ENCODE results near the gene MASP1.

Gene MASP1

DNA sequence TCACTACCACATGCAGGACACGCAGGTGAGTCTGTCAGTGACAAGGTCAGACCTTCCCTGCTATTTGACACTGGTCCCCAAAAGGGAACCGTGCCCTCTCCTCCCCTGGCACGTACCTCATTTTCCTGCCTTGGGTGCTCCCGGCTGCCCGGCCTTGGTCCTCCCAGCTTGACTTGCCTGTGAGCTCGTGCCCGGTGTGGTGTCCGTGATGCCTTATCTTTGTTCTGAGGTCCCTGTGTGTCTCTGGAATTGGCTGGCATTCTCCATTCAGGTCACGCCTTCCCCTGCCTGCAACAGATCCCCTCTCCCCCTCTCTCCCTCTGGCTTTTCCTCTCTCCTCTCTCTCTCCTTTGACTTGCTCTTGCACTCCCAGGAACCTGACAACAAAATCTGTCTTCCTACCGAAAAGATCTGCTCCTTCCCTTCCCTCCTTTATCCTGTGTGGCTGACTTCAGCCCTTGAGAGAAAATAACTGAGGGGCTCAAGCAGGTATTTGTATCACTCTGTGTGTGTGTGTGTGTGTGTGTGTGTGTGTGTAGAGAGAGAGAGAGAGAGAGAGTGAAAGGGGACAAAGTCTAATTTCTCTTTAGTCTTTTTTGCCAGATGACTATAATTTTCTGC lies at the start of gene MASP1:
TSS of gene MASP1 (minus strand) at position 226 of the 621 bp plus-strand sequence. CDS start at position 121, 105 bp downstream.
- in situ Hi-C loops (cut with MboI; ENCODE audit: low sequenced_read_pairs), result no loop called here

DNA sequence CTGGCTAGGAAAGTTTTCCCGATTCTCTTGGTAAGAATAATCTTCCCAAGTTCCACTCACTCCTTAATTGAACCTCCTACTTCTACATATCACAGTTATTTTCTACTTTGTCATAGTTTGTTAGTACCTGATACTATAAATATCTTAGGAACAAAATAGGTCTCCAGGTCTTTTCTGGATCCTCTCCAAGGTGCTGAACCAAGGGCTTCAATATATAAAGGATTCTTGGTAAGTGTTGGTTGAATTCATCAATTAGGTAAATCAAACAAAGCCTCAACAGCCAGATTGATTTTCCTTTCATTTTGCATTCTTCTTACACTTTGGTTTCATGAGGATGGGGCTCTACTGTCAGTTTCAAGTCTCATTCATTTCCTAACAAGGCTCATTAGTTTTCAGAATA lies 49.0 kb upstream of the MASP1 start:
- in situ Hi-C loops (cut with MboI; ENCODE audit: low sequenced_read_pairs), result no loop called here

DNA sequence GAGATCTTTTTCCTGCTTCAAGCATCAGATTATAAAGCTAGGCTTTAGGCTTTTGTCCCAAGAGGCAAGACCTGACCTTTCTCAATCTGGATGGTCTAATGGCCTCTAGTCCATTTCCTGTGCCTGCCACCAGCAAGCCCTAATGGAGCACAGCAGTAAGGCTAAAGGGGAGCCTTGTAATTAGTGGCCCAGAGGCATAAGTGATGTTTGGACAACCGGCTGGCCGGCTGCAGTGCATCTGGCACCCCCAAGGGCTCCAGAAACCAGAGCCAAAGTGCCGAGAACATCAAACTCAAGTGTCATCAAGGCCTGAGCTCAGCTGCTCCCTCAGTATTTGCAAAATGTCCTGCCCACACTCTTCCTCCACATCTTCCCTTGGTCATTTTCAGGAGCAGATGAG lies 44.8 kb upstream of the MASP1 start:
- in situ Hi-C loops (cut with MboI; ENCODE audit: low sequenced_read_pairs), result no loop called here

- in situ Hi-C loops (cut with MboI; ENCODE audit: low sequenced_read_pairs), result no loop called here
These were observed 43.4 kb upstream of the MASP1 start for GRCh38 chr3:187334904-187335303.

GRCh38 chr3:187328691-187329090 lies 37.2 kb upstream of the MASP1 start:
- in situ Hi-C loops (cut with MboI; ENCODE audit: low sequenced_read_pairs), result no loop called here

DNA sequence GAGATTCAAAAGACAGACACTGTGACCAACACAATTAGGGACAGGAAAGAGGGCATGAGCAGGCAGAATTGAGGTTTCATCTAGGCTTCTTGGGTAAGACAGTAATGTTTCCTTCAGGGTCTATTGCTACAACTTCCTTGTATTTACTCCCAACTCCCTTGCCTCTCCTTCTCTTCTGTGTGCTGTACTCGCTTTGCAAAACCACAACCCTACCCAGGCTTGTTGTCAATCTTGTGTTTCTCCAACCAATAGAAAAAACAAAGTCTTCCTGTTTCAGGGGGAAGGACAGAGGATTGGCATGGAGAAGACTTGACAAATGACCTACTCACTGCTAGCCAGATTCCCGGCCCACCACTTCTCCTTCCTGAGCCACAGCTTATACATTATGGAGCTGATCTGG lies 36.3 kb upstream of the MASP1 start:
- in situ Hi-C loops (cut with MboI; ENCODE audit: low sequenced_read_pairs), result no loop called here

DNA sequence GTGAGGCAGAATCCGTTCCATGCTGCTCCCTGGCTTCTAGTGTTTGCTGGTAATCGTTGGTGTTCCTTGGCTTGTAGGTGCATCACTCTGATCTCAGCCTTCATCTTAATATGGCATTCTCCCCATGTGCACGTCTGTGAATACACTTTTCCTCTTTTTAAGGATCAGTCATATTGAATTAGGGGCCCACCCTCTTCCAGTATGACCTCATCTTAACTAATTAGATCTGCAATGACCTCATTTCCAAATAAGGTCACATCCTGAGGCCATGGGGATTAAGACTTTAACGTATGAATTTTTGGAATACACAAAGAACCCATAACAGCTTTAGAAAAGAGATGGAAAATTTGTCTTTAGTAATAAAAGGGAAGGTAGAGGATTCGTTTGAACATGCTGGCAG lies 34.1 kb upstream of the MASP1 start:
- in situ Hi-C loops (cut with MboI; ENCODE audit: low sequenced_read_pairs), result no loop called here

DNA sequence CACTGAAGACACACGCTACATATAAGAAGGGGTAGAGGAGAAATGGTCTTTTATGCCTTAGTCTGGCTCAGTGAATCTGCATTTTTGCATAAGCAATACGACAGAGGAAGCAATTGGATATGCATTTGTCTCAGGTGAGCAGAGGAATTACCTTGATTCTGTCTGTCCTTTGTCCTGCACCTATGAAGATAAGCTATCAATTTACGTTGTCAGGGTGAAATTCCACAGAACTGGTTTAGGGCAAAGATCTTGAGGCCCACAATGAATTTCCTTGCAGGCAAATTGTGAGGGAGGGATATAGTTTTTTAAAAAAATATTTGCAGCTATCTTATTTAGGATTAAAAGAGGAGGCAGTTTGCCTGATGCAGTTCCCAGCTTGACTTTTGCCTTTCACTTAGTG lies 31.6 kb upstream of the MASP1 start:
- in situ Hi-C loops (cut with MboI; ENCODE audit: low sequenced_read_pairs), result no loop called here

DNA sequence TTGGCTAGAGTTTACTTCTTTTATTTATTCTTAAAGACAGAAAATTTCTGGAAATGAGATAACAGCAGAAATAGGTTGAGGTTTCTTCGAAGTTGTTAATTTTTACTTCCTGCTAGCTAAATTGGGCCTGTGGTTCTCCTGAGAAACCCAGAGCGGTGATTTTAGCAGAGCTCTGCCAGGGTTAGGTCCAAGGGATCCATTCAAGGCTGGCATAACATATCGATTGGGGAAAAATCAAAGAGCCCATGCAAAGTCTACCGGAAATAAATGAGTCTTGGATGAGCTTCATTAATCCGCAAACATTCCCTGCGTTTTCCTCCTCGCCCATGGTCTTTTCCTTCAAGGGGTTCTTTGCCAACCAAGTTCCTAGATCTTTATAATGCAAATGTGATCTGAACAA lies 30.8 kb upstream of the MASP1 start:
- in situ Hi-C loops (cut with MboI; ENCODE audit: low sequenced_read_pairs), result no loop called here

DNA sequence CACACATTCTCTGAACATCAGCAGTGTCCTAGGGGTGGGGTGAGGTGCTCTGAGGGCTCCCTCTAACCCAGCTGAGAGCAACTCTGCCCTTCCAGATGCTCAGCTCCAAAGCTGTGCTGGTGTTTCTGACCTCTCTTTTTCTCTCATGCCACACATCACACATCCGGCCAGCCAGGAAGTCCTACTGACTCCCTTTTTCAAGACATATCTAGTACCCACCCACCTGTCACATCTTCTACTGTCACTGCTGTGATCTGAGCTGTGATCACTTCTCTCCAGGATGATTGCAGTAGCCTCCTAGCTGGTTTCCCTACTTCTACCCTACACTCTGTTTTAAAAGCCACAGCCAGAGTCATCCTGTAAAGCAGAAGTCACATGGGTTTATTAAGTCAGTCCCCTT lies 30.2 kb upstream of the MASP1 start:
- in situ Hi-C loops (cut with MboI; ENCODE audit: low sequenced_read_pairs), result no loop called here

DNA sequence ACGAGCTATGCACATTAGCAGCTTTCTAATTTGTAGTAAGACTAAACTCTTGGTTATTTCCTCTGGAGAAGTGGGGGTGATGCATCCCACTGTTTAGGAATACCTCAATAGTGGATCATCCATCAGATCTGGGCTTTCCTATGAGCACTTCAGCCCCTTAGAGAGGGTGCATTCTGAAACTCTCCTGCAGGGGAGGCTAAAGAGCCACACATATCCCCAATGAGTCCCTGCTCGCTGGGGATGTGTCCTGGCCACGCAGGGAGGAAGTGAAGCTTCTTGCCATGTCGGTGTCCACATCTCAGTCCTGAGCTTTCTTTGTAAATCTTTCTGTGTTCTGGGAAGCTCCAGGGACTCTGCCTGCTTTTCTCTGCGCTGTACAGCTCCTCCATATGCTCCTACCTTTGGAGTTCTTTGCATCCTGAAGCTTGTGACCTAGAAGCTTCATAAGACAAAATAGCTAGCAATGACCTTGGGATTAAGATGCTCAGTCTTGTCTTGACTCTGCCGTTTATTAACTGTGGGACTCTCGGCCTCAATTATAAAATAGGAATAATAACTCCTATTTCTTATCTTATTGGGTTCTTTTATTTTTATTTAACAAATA lies 28.3 kb upstream of the MASP1 start:
- in situ Hi-C loops (cut with MboI; ENCODE audit: low sequenced_read_pairs), result loop anchor here (5.0 kb wide), 1 partner anchor 358 kb away; no protein-coding TSS in a partner anchor

GRCh38 chr3:187318819-187319616 lies 27.5 kb upstream of the MASP1 start:
- in situ Hi-C loops (cut with MboI; ENCODE audit: low sequenced_read_pairs), result loop anchor here (5.0 kb wide), 1 partner anchor 358 kb away; no protein-coding TSS in a partner anchor

GRCh38 chr3:187315872-187316271 lies 24.3 kb upstream of the MASP1 start:
- in situ Hi-C loops (cut with MboI; ENCODE audit: low sequenced_read_pairs), result loop anchor here (5.0 kb wide), 1 partner anchor 361 kb away; no protein-coding TSS in a partner anchor

GRCh38 chr3:187314176-187314575 lies 22.6 kb upstream of the MASP1 start:
- in situ Hi-C loops (cut with MboI; ENCODE audit: low sequenced_read_pairs), result no loop called here

GRCh38 chr3:187310954-187311470 lies 19.5 kb upstream of the MASP1 start:
- in situ Hi-C loops (cut with MboI; ENCODE audit: low sequenced_read_pairs), result no loop called here

DNA sequence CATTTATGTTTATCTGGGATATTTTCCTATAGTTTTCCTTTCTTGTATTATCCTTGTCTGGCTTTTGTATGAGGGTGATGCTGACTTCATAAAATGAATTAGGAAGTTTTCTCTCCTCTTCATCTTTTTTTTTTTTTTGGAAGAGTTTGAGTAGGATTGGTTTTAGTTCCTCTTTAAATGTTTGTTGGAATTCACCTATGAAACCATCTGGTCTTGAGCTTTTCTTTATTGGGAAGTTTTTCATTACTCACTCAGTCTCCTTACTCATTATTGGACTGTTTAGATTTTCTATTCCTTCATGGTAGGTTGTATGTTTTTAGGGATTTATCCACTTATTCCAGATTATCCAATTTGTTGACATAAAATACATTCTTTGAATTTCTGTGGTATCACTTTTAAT lies 18.7 kb upstream of the MASP1 start:
- in situ Hi-C loops (cut with MboI; ENCODE audit: low sequenced_read_pairs), result no loop called here

DNA sequence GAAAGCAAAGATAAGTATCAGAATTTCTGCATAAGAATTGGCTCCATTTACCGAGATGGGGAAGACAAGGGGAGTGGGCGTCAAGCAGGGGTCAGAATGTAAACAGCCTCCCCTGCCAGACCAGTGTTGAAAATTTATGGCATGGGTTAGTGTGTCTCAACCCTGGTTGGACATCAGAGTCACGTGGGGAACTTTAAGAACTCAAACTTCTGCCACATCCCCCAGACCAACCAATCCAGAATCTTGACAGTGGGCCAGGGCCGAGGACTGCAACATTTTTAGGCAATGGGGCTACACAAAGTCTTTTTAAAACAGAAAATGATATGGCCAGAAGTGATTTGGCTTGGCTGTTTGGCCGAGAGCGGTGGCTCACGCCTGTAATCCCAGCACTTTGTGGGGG lies 14.3 kb upstream of the MASP1 start:
- in situ Hi-C loops (cut with MboI; ENCODE audit: low sequenced_read_pairs), result no loop called here

GRCh38 chr3:187299611-187300010 lies 8.1 kb upstream of the MASP1 start:
- in situ Hi-C loops (cut with MboI; ENCODE audit: low sequenced_read_pairs), result no loop called here

DNA sequence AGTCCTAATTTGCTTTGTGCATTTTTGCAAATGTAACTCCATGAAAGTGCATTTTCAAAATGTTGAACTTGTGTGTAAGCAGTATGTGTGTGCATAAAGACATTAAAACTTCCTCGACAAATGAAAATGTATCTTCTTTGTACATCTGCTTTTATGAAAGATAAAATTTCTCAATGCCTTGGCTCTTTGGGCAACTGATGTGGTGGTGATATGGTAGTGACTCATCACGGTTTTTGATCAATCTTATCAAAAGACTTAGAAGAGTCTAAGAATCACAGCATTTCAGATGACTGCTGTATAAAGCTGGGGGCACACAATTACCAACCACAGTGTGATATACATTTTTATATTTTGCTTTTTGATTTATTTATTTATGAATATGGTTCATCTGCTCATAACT lies 5.4 kb upstream of the MASP1 start:
- in situ Hi-C loops (cut with MboI; ENCODE audit: low sequenced_read_pairs), result no loop called here

- in situ Hi-C loops (cut with MboI; ENCODE audit: low sequenced_read_pairs), result no loop called here
These were observed 4.5 kb upstream of the MASP1 start for GRCh38 chr3:187296058-187296457.

DNA sequence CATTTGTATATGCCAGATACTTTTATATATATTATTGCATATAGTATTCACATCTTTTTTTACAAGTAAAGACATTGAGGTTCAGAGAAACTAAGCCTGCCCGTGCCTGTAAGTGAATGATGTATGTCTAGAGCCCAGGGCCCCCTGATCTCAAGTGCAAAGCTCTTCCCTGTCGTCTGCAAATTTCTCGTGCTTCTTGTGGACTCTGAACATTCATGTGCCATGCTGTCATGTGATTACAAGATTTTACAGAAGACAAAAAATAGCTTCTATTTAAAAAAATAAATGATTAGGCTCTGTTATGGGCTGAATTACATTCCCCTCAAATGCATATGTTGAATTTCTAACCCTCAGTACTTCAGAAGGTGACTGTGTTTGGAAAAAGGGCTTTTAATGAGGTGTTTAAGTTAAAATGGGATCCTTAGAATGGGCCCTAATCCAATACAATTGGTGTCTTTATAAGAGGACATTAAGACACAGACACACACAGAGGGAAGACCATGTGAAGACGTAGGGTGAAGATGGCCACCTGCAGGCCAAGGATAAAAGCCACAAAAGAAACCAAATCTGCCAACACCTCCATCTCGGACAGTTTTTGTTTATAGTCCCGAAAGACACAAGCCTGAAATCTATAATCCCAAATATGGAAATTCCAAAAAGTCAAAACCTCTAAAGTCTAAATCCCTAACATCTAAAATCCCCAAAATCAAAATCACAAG lies 3.9 kb upstream of the MASP1 start:
- in situ Hi-C loops (cut with MboI; ENCODE audit: low sequenced_read_pairs), result no loop called here
